HEK293 (cell line): ENCODE data around the gene SDF2.

ENCODE experiments used
- CTCF ChIA-PET: fragments of 350-600 bp; formaldehyde crosslinking; extraction: SDS; loops from one replicate; lab custom pipeline; 2021; ENCODE audit warnings: antibody characterized with exemption; lab: Yijun Ruan, JAX
- POLR2A ChIA-PET: fragments of 300-600 bp; formaldehyde crosslinking; extraction: SDS; loops from one replicate; lab custom pipeline; 2020; ENCODE audit warnings: antibody characterized with exemption, inconsistent platforms; lab: Yijun Ruan, JAX
- H3K27ac ChIP-seq: fragments of 200-500 bp; sonication (Bioruptor generic); 2 replicates; pipeline ENCODE4 v1.5.1; 2014; ENCODE audit warnings: low read depth, low read length, control low read depth, inconsistent platforms; ENCODE audit errors: extremely low read depth
- H3K36me3 ChIP-seq, 2 experiments: fragments of 200-500 bp in 1 of 2; sonication (Bioruptor generic) in 1 of 2; 1 replicate in 1 of 2; 2 replicates in 1 of 2; pipeline ENCODE4 v1.5.1; 2014 to 2017; ENCODE audit warnings: inconsistent platforms in 2 of 2, low read length in 2 of 2; ENCODE audit not compliant: control insufficient read depth in 2 of 2, insufficient read depth in 1 of 2
- H3K4me1 ChIP-seq: fragments of 200-500 bp; sonication (Bioruptor generic); 2 replicates; pipeline ENCODE4 v1.5.1; 2014; ENCODE audit warnings: mild to moderate bottlenecking, low read length, inconsistent platforms; ENCODE audit not compliant: control insufficient read depth, insufficient read depth
- H3K4me3 ChIP-seq: 2 replicates; pipeline ENCODE4 v1.5.1; 2011; ENCODE audit warnings: low read depth, mild to moderate bottlenecking, control low read depth, low read length, moderate library complexity
- H3K9me3 ChIP-seq: fragments of 200-500 bp; sonication (Bioruptor generic); 2 replicates; pipeline ENCODE4 v1.5.1; 2014; ENCODE audit warnings: low read depth, low read length, inconsistent platforms; ENCODE audit not compliant: control insufficient read depth, insufficient read depth
- ELK4 ChIP-seq: IDR thresholded peaks from 2 replicates; pipeline ENCODE4 v1.6.1; 2011; ENCODE audit warnings: mild to moderate bottlenecking, low read depth, low read length, borderline replicate concordance
- KLF10 ChIP-seq: fragments of 450-650 bp; IDR thresholded peaks from 2 replicates; pipeline ENCODE4 v1.5.1; 2018; ENCODE audit warnings: missing biosample characterization, mild to moderate bottlenecking, missing genetic modification characterization
- PRDM2 ChIP-seq: fragments of 450-650 bp; formaldehyde crosslinking; IDR thresholded peaks from 2 replicates; pipeline ENCODE4 v1.5.1; 2016; ENCODE audit warnings: missing biosample characterization, missing genetic modification characterization, borderline replicate concordance
- PRDM4 ChIP-seq: fragments of 450-650 bp; formaldehyde crosslinking; IDR thresholded peaks from 2 replicates; pipeline ENCODE4 v1.5.1; 2017; ENCODE audit warnings: missing biosample characterization, missing genetic modification characterization
- ZBTB7A ChIP-seq: fragments of 450-650 bp; formaldehyde crosslinking; IDR thresholded peaks from 2 replicates; pipeline ENCODE4 v1.5.1; 2016; ENCODE audit warnings: low read depth, missing biosample characterization, missing genetic modification characterization
- ZFHX2 ChIP-seq: fragments of 450-650 bp; formaldehyde crosslinking; conservative IDR thresholded peaks from 2 replicates; pipeline ENCODE4 v1.5.1; 2016; ENCODE audit warnings: missing biosample characterization, missing genetic modification characterization
- ZNF146 ChIP-seq: fragments of 450-650 bp; formaldehyde crosslinking; IDR thresholded peaks from 2 replicates; pipeline ENCODE4 v1.5.1; 2016; ENCODE audit warnings: missing biosample characterization, missing genetic modification characterization
- ZNF404 ChIP-seq: fragments of 450-650 bp; formaldehyde crosslinking; IDR thresholded peaks from 2 replicates; pipeline ENCODE4 v1.5.1; 2017; ENCODE audit warnings: missing biosample characterization, missing genetic modification characterization
- ZNF530 ChIP-seq: fragments of 450-650 bp; formaldehyde crosslinking; IDR thresholded peaks from 2 replicates; pipeline ENCODE4 v1.5.1; 2016; ENCODE audit warnings: low read depth, missing biosample characterization, missing genetic modification characterization
- ZNF580 ChIP-seq: fragments of 450-650 bp; formaldehyde crosslinking; IDR thresholded peaks from 2 replicates; pipeline ENCODE4 v1.5.1; 2016; ENCODE audit warnings: missing biosample characterization, missing genetic modification characterization
- ZNF664 ChIP-seq: fragments of 450-650 bp; formaldehyde crosslinking; IDR thresholded peaks from 2 replicates; pipeline ENCODE4 v1.5.1; 2016; ENCODE audit warnings: missing biosample characterization, missing genetic modification characterization

The SDF2 gene

GRCh38 chr17:28689011-28689410 is 27.3 kb upstream of the SDF2 start:
- Histone ChIP-seq H3K4me3 (no peak overlapping the region), H3K4me1 (no peaks in the 10 kb centered on the region), H3K27ac (no peak overlapping the region)
- TF ChIP-seq KLF10 (tag by site-specific recombination), result no peak
- TF ChIP-seq ZNF580 (tag by site-specific recombination), result 0 out of 2 replicates have a peak, but pooled peaks have one; percentile 23
- peak; percentile 99 for TF ChIP-seq ZNF146 (tag by site-specific recombination)
- TF ChIP-seq, all 188 proteins: peak for 2
- ChIA-PET POLR2A (interaction anchor here (1.7 to 2.2 kb wide), 2 partner anchors 14 to 16 kb away, joined by 5 to 6 read pairs; no protein-coding TSS in a partner anchor), CTCF (interaction anchor here (0.8 to 1.2 kb wide), 4 partner anchors 22 to 61 kb away, joined by 3 to 4 read pairs (median 3); no protein-coding TSS in a partner anchor)
- Histone ChIP-seq H3K9me3 (no peaks in the 10 kb centered on the region), H3K36me3 (peaks cover 78 to 97% of the 10 kb centered on the region in 2 experiments)

- no peak overlapping the region for H3K4me3 ChIP-seq
- CTCF ChIA-PET, result interaction anchor here (0.7 to 1.2 kb wide), 4 partner anchors 23 to 78 kb away, joined by 3 to 4 read pairs (median 4); no protein-coding TSS in a partner anchor
- TF ChIP-seq PRDM4 (tag by site-specific recombination), result no peak
- no peak for TF ChIP-seq ZFHX2
- TF ChIP-seq PRDM2 (tag by site-specific recombination), result no peak
- no peak for TF ChIP-seq ZNF530 (tag by site-specific recombination)
- no peak for TF ChIP-seq ZNF664 (tag by site-specific recombination)
- no peak for TF ChIP-seq ELK4
- no peak for TF ChIP-seq ZBTB7A
- TF ChIP-seq ZNF404 (tag by site-specific recombination), result no peak
Observed at GRCh38 chr17:28688481-28688880, 26.8 kb upstream of the SDF2 start.

More at GRCh38 chr17:28688481-28688880, 26.8 kb upstream of the SDF2 start:
- POLR2A ChIA-PET, result interaction anchor here (1.7 to 2.2 kb wide), 2 partner anchors 14 to 17 kb away, joined by 5 to 6 read pairs; no protein-coding TSS in a partner anchor
- H3K27ac ChIP-seq, result no peak overlapping the region
- H3K9me3 ChIP-seq, result no peaks in the 10 kb centered on the region
- no peaks in the 10 kb centered on the region for H3K4me1 ChIP-seq
- peaks cover 84 to 97% of the 10 kb centered on the region in 2 experiments for H3K36me3 ChIP-seq
